GM12878 (cell line): ENCODE results near the gene SMIM5. TPM values are rescaled to one million over a fixed set of nuclear protein-coding genes. Genes with fewer than 3 reads are reported as not detected.

ENCODE experiments used
- ATAC-seq: fragments of 200-7000 bp; cut with Tn5 transposase; 3 replicates; pipeline ENCODE4 v1.9.1; 2020; ENCODE audit warnings: mild to moderate bottlenecking, moderate library complexity
- BruUV-seq: library from RNA; stranded (reverse); fragments of 400-500 nt; replicated peaks from 2 replicates; lab custom pipeline; 2021; lab: Mats Ljungman, UMichigan
- CTCF ChIA-PET: fragments of 300-600 bp; sonication (Branson Sonifier 250); formaldehyde crosslinking; extraction: SDS; loops from one replicate; lab custom pipeline; 2021; ENCODE audit warnings: inconsistent platforms; lab: Yijun Ruan, JAX
- POLR2A ChIA-PET: fragments of 350-600 bp; formaldehyde crosslinking; extraction: SDS; loops from one replicate; lab custom pipeline; 2021; ENCODE audit warnings: inconsistent platforms; lab: Charles Lee
- RAD21 ChIA-PET: fragments of 300-600 bp; sonication (Branson Sonifier 250); formaldehyde crosslinking; loops from one replicate; lab custom pipeline; 2023; ENCODE audit warnings: antibody characterized with exemption; ENCODE audit not compliant: unreplicated experiment; lab: Charles Lee
- SMC1A ChIA-PET: fragments of 300-600 bp; sonication (Branson Sonifier 250); formaldehyde crosslinking; loops from one replicate; lab custom pipeline; 2023; ENCODE audit not compliant: unreplicated experiment, uncharacterized antibody; lab: Charles Lee
- DNase-seq: peaks from one replicate; pipeline ENCODE4 v3.0.0-alpha.2; 2011; ENCODE audit warnings: low read depth, low spot score
- FAIRE-seq: peaks from 3 replicates; lab custom pipeline; 2011; peaks lifted over from hg19 to GRCh38; lab: Jason Lieb, UNC
- H2AFZ ChIP-seq: 2 replicates; pipeline ENCODE4 v1.6.0; 2011; ENCODE audit warnings: low read depth, low read length, control low read depth; ENCODE audit not compliant: control insufficient read depth
- H3K27ac ChIP-seq: 2 replicates; pipeline ENCODE4 v1.5.1; 2011; ENCODE audit warnings: control low read depth; ENCODE audit not compliant: control insufficient read depth, insufficient read depth
- H3K27me3 ChIP-seq, 2 experiments: replicated peaks in 1 of 2; 2 replicates each; pipeline versions ENCODE4 v1.6.0 to v1.6.1; 2011; ENCODE audit warnings: low read length in 1 of 2; ENCODE audit not compliant: control insufficient read depth in 2 of 2, insufficient read depth in 2 of 2
- H3K36me3 ChIP-seq, 2 experiments: 2 replicates each; pipeline ENCODE4 v1.5.1; 2011; ENCODE audit warnings: low read length in 1 of 2; ENCODE audit not compliant: control insufficient read depth in 2 of 2, insufficient read depth in 2 of 2
- H3K4me1 ChIP-seq: 2 replicates; pipeline ENCODE4 v1.6.1; 2011; ENCODE audit warnings: mild to moderate bottlenecking, low read length, moderate library complexity, mixed read lengths; ENCODE audit not compliant: control insufficient read depth, insufficient read depth
- H3K4me2 ChIP-seq: 2 replicates; pipeline ENCODE4 v1.6.0; 2011; ENCODE audit warnings: control low read depth; ENCODE audit not compliant: control insufficient read depth, insufficient read depth
- H3K4me3 ChIP-seq: fragments of 200-600 bp; sonication (generic); 2 replicates; pipeline ENCODE4 v1.5.1; 2016
- H3K79me2 ChIP-seq: 2 replicates; pipeline ENCODE4 v1.6.0; 2011; ENCODE audit warnings: low read length; ENCODE audit not compliant: control insufficient read depth, insufficient read depth
- H3K9ac ChIP-seq: 2 replicates; pipeline ENCODE4 v1.8.0; 2011; ENCODE audit warnings: low read length, control low read depth, mixed read lengths; ENCODE audit not compliant: control insufficient read depth, insufficient read depth
- H3K9me3 ChIP-seq: replicated peaks from 3 replicates; pipeline ENCODE4 v1.5.1; 2011; ENCODE audit warnings: mild to moderate bottlenecking, low read length; ENCODE audit not compliant: control insufficient read depth, insufficient read depth
- H4K20me1 ChIP-seq: 2 replicates; pipeline ENCODE4 v1.6.0; 2011; ENCODE audit not compliant: control insufficient read depth, insufficient read depth
- EZH2 ChIP-seq: IDR thresholded peaks from 2 replicates; pipeline ENCODE4 v1.6.1; 2012; ENCODE audit warnings: low read depth, mild to moderate bottlenecking, control low read depth, inconsistent platforms, low read length, borderline replicate concordance; ENCODE audit not compliant: control insufficient read depth
- HDGF ChIP-seq: fragments of 450-650 bp; IDR thresholded peaks from 2 replicates; pipeline ENCODE4 v1.6.1; 2016; ENCODE audit warnings: antibody characterized with exemption
- KDM1A ChIP-seq: fragments of 200-600 bp; sonication (generic); IDR thresholded peaks from 2 replicates; pipeline ENCODE4 v1.6.1; 2016; ENCODE audit warnings: borderline replicate concordance
- MAX ChIP-seq: IDR thresholded peaks from 2 replicates; pipeline ENCODE4 v1.6.1; 2012; ENCODE audit warnings: low read depth, low read length, improper control_type of control experiment
- MLLT1 ChIP-seq: fragments of 450-650 bp; IDR thresholded peaks from 2 replicates; pipeline ENCODE4 v1.6.1; 2016; ENCODE audit warnings: mild to moderate bottlenecking
- RELB ChIP-seq: fragments of 450-650 bp; IDR thresholded peaks from 2 replicates; pipeline ENCODE4 v1.6.1; 2017; ENCODE audit warnings: low read depth, mild to moderate bottlenecking, moderate library complexity
- SMAD5 ChIP-seq: IDR thresholded peaks from 2 replicates; pipeline ENCODE4 v1.6.1; 2016; ENCODE audit warnings: antibody characterized with exemption, low read depth
- SMARCA5 ChIP-seq: fragments of 450-650 bp; IDR thresholded peaks from 2 replicates; pipeline ENCODE4 v1.6.1; 2017; ENCODE audit warnings: mild to moderate bottlenecking
- TCF3 ChIP-seq: IDR thresholded peaks from 2 replicates; pipeline ENCODE4 v1.6.1; 2012; ENCODE audit warnings: low read depth, mild to moderate bottlenecking, low read length, borderline replicate concordance; ENCODE audit not compliant: insufficient read depth
- ZBTB40 ChIP-seq: fragments of 450-650 bp; IDR thresholded peaks from 2 replicates; pipeline ENCODE4 v1.6.1; 2016; ENCODE audit warnings: mild to moderate bottlenecking, moderate library complexity, borderline replicate concordance
- ZNF217 ChIP-seq: fragments of 450-650 bp; IDR thresholded peaks from 2 replicates; pipeline ENCODE4 v1.6.1; 2017; ENCODE audit warnings: antibody characterized with exemption, mild to moderate bottlenecking
- ZZZ3 ChIP-seq: IDR thresholded peaks from 2 replicates; pipeline ENCODE4 v1.6.1; 2011; ENCODE audit warnings: low read depth; ENCODE audit not compliant: control insufficient read depth, insufficient read length
- WGBS: methylation state at CpG from one replicate; pipeline ENCODE4 v1.1.6; 2016; ENCODE audit warnings: low lambda C conversion rate; ENCODE audit not compliant: insufficient replicate concordance, insufficient coverage; ENCODE audit errors: missing lambda C conversion rate; 5-methylcytosine and 5-hydroxymethylcytosine counted together
- in situ Hi-C: fragments of 300-500 bp; cut with MboI; formaldehyde crosslinking; loops from 9 replicates; pipeline ENCODE4 v1.14.3; 2018; ENCODE audit warnings: mixed read lengths
- intact Hi-C: fragments of 100-400 bp; cut with micrococcal nuclease; formaldehyde crosslinking; loops from one replicate; pipeline ENCODE4 v1.14.2; 2022; ENCODE audit not compliant: unreplicated experiment
- polyA plus RNA-seq, 11 experiments: library from polyadenylated mRNA; depleted of rRNA in 4 of 11; unstranded in 6 of 11; stranded (reverse) in 5 of 11; fragments of >200 nt; fragmentation: Nextera tagmentation in 4 of 11; fragmentation: Illumina TruSeq in 1 of 11; extraction: Ambion mirVana in 4 of 11; extraction: Trizol in 1 of 11; gene quantifications; 1 replicate in 1 of 11; 2 replicates in 10 of 11; pipeline versions ENCODE4 v1.2.1 to v1.2.3, GENCODE V29; 2011 to 2016; ENCODE audit warnings: inconsistent platforms in 2 of 11, missing spikeins in 2 of 11, low read depth in 1 of 11
- total RNA-seq, 4 experiments: library from RNA; depleted of rRNA in 3 of 4; stranded (reverse); fragments of >200 nt in 3 of 4; fragmentation: Illumina TruSeq in 1 of 4; extraction: Trizol in 1 of 4; gene quantifications; 2 replicates each; pipeline versions ENCODE4 v1.2.1 to v1.2.3, GENCODE V29; 2013 to 2021
- TF ChIP-seq, protein P1 (sequence below): fragments of 450-650 bp; IDR thresholded peaks from 2 replicates; pipeline ENCODE4 v1.6.1; 2016; ENCODE audit warnings: mild to moderate bottlenecking

The SMIM5 gene
- total and polyA plus RNA-seq, 10 of the 15 experiments (the other 5 are each of a cell fraction or from before 2014, with no cell fraction given) = 0.08 to 0.11 TPM; not detected in 8

- no peak overlapping the region for H2AFZ ChIP-seq
- in situ Hi-C loops = loop anchor here (10.0 kb wide), 1 partner anchor 110 kb away; no protein-coding TSS in a partner anchor
- no peaks in the 10 kb centered on the region for H3K27me3 ChIP-seq
- no peaks in the 10 kb centered on the region for H3K9me3 ChIP-seq
- H3K4me2 ChIP-seq = no peak overlapping the region
- WGBS = 88% methylated on average over 9 of the region's 9 CpGs
- intact Hi-C loops = no loop called here
- SMC1A ChIA-PET = interaction anchor here (0.8 to 4.3 kb wide), 10 partner anchors 8 to 116 kb away, joined by 3 to 44 read pairs (median 10); a partner anchor contains a TSS
- POLR2A ChIA-PET = interaction anchor here (0.6 to 1.9 kb wide), 3 partner anchors 12 to 374 kb away, joined by 3 to 8 read pairs (median 4); a partner anchor contains a TSS
- no peak overlapping the region for H3K9ac ChIP-seq
- no peaks in the 10 kb centered on the region for H3K79me2 ChIP-seq
- FAIRE-seq (no peak), ATAC-seq (no peak), DNase-seq (no peak)
- TF ChIP-seq TCF3 (no peak), SMAD5 (no peak), MLLT1 (no peak), SMARCA5 (no peak), KDM1A (no peak), MAX (no peak), EZH2 (no peak), HDGF (no peak), ZBTB40 (no peak), ZZZ3 (no peak), ZNF217 (no peak), RELB (no peak)
- TF ChIP-seq, protein P1, sequence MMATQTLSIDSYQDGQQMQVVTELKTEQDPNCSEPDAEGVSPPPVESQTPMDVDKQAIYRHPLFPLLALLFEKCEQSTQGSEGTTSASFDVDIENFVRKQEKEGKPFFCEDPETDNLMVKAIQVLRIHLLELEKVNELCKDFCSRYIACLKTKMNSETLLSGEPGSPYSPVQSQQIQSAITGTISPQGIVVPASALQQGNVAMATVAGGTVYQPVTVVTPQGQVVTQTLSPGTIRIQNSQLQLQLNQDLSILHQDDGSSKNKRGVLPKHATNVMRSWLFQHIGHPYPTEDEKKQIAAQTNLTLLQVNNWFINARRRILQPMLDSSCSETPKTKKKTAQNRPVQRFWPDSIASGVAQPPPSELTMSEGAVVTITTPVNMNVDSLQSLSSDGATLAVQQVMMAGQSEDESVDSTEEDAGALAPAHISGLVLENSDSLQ = no peak
- no peak overlapping the region for H3K27ac ChIP-seq
- CTCF ChIA-PET = interaction anchor here (0.6 to 13.0 kb wide), 30 partner anchors 8 to 520 kb away, joined by 3 to 349 read pairs (median 5); partner anchors contain the start of genes RECQL5 and SAP30BP
- BruUV-seq = no TSS peak
- no peaks in the 10 kb centered on the region; the same call in 1 of the 2 replicates for H4K20me1 ChIP-seq
- H3K36me3 ChIP-seq = peaks cover 0 to 4% of the 10 kb centered on the region in 2 experiments; a peak in 2 of 4 replicates
- H3K4me1 ChIP-seq = peaks cover 8% of the 10 kb centered on the region
- no peak overlapping the region for H3K4me3 ChIP-seq
- RAD21 ChIA-PET = interaction anchor here (0.9 to 6.3 kb wide), 10 partner anchors 11 to 119 kb away, joined by 3 to 148 read pairs (median 12); partner anchors contain the start of gene RECQL5
These were observed 1.1 kb downstream of the SMIM5 start for GRCh38 chr17:75634376-75634740.
